OCI-LY7 (cell line): ENCODE results near the gene PELI1.

ENCODE experiments used
- CTCF ChIP-seq: fragments of 200-600 bp; sonication (generic); conservative IDR thresholded peaks from 2 replicates; pipeline ENCODE4 v1.5.1; 2014; ENCODE audit warnings: mild to moderate bottlenecking, antibody characterized with exemption, low read length, moderate library complexity, mixed read lengths
- EZH2phosphoT487 ChIP-seq: fragments of 200-600 bp; sonication (generic); IDR thresholded peaks from 2 replicates; pipeline ENCODE4 v1.6.1; 2018; ENCODE audit warnings: low read depth, borderline replicate concordance, mild to moderate bottlenecking, mixed run types, antibody characterized with exemption, low read length, moderate library complexity, mixed read lengths

- TF ChIP-seq CTCF, result peak; percentile 97
- no peak for TF ChIP-seq EZH2phosphoT487
Observed at GRCh38 chr2:64049633-64050220, 94.5 kb downstream of the PELI1 start.
